ENCODE results near the gene ADK.

Gene ADK

DNA sequence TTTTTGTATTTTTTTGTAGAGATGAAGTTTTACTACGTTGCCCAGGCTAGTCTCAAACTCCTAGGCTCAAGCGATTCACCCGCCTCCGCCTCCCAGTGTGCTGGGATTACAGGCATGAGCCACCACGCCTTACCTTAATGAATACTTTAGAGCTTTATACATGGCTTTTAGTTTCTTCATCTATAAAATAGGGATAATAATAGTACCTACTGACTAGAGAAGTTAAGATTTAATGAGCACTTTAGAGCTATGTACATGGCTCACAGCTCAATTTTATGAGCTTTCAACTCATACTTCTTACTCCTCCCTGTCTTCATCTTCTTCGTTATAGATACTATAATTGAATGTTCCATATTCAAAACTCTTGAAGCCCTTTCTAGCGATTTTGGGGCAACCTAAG, 445.7 kb downstream of the ADK start:
- in situ Hi-C loops (cut with HindIII; ENCODE audit: low sequenced_read_pairs), result no loop called here
- no peak overlapping the region for H3K4me3 ChIP-seq (ENCODE audit: low read depth, low read length)
- TF ChIP-seq, protein P1, sequence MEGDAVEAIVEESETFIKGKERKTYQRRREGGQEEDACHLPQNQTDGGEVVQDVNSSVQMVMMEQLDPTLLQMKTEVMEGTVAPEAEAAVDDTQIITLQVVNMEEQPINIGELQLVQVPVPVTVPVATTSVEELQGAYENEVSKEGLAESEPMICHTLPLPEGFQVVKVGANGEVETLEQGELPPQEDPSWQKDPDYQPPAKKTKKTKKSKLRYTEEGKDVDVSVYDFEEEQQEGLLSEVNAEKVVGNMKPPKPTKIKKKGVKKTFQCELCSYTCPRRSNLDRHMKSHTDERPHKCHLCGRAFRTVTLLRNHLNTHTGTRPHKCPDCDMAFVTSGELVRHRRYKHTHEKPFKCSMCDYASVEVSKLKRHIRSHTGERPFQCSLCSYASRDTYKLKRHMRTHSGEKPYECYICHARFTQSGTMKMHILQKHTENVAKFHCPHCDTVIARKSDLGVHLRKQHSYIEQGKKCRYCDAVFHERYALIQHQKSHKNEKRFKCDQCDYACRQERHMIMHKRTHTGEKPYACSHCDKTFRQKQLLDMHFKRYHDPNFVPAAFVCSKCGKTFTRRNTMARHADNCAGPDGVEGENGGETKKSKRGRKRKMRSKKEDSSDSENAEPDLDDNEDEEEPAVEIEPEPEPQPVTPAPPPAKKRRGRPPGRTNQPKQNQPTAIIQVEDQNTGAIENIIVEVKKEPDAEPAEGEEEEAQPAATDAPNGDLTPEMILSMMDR (IDR thresholded peaks at IDR 0.05; ENCODE audit: low read depth, low read length, missing control alignments), result no peak
- no peak for DNase-seq (ENCODE audit: low read depth)

DNA sequence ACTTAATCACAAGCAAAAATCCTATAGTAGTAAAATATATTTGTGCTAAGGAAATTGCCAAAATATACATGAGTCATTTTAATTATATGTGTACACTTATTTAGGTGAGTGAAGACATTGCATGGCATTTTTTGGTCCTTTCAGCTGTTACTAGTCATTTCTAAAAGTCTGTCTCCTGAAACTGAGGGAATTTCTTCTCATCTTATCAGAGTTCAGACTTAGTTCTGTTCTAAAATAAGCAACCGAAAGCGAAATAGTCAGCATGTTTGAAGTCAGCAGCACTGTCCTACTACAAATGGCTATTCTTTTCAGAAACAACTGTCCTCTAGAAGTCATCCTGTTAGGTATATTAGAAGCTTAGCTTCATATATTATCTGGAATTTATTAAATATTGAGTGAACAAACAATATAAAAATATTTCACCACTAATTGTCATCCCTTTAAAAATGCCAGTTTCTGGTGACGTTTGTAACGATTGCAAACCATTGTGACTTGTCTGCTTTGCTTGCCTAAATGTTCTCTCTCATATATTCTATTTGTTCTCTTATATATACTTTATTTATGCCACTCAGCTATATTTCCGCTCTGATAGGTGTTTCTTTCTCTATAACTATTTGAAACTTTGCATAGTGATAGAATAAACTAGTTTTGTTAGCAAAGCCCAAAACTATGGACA, 448.0 kb downstream of the ADK start:
- DNase-seq (ENCODE audit: low read depth), result no peak
- TF ChIP-seq, protein P1 (IDR thresholded peaks at IDR 0.05; ENCODE audit: low read depth, low read length, missing control alignments), result no peak
- in situ Hi-C loops (cut with HindIII; ENCODE audit: low sequenced_read_pairs), result no loop called here
- no peak overlapping the region for H3K4me3 ChIP-seq (ENCODE audit: low read depth, low read length)

DNA sequence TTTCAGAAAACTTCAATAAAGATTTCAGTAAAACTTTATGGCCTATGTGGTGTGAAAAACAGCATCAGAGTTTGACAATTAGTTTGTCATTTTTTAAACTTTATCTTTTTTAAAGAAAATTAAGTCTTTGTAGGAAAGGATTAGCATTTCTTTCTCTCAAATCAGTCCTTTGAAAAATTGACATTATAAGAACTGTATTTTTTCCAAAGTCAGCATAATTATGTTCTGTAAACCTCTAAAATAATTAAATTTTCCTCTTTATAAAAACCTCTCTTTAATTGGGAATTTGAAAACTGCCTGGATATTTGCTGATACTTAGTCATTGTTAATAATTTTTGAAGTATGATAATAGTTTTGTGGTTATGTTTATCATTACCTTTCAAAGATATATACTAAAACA, 448.7 kb downstream of the ADK start:
- no peak overlapping the region for H3K4me3 ChIP-seq (ENCODE audit: low read depth, low read length)
- in situ Hi-C loops (cut with HindIII; ENCODE audit: low sequenced_read_pairs), result no loop called here
- no peak for DNase-seq (ENCODE audit: low read depth)
- TF ChIP-seq, protein P1 (IDR thresholded peaks at IDR 0.05; ENCODE audit: low read depth, low read length, missing control alignments), result no peak

DNA sequence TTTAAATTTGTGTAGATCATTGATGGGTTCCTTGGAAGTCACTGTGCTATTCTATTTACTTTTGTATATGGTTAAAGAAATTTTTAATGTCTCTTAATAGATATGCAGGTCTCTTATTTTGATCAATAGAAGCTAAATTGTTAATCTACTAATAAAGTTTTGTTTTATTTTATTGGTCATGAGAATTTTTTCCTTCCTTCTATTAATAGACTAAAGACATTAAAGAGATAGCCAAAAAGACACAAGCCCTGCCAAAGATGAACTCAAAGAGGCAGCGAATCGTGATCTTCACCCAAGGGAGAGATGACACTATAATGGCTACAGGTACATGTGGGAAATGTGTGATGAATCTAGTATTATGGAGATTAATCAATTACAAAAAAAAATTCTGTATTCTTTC, 449.1 kb downstream of the ADK start:
- TF ChIP-seq, protein P1 (IDR thresholded peaks at IDR 0.05; ENCODE audit: low read depth, low read length, missing control alignments), result no peak
- H3K4me3 ChIP-seq (ENCODE audit: low read depth, low read length), result no peak overlapping the region
- DNase-seq (ENCODE audit: low read depth), result no peak
- in situ Hi-C loops (cut with HindIII; ENCODE audit: low sequenced_read_pairs), result no loop called here

DNA sequence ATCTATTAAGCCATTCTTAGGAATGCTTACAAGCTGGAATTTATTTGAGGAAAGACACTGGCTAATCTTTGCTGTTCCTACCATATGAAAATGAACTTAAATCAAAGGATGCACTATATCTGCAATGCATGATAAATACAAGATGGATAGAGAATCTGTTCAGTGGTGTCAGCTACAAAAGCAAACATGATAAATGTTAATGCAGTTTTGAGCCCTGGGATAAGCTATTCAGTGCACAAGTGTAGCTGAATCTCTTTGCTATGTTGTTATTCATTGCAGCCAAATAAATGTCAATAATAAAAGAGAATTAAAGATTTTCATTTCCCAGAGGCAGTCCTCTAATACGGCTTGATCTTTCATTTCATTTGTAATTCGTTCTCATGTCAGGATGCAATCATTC, 451.6 kb downstream of the ADK start:
- TF ChIP-seq, protein P1 (IDR thresholded peaks at IDR 0.05; ENCODE audit: low read depth, low read length, missing control alignments), result no peak
- in situ Hi-C loops (cut with HindIII; ENCODE audit: low sequenced_read_pairs), result no loop called here
- H3K4me3 ChIP-seq (ENCODE audit: low read depth, low read length), result no peak overlapping the region
- DNase-seq (ENCODE audit: low read depth), result no peak

DNA sequence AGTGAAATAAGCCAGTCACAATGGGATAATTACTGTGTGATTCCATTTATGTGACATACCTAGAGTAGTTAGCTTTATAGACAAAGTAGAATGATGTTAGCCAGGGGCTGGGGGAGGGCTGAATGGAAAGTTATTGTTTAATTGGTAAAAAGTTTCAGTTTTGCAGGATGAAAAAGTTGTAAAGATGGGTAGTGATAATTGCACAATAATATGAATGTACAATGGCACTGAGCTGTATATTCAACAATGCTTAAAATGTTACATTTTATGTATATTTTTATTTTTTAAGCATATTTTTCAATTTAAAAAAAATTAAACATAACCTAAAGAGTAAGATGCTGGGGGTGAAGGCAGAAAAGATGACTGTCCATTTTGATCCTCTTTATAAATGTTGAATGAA, 459.3 kb downstream of the ADK start:
- DNase-seq (ENCODE audit: low read depth), result no peak
- TF ChIP-seq, protein P1 (IDR thresholded peaks at IDR 0.05; ENCODE audit: low read depth, low read length, missing control alignments), result no peak
- H3K4me3 ChIP-seq (ENCODE audit: low read depth, low read length), result no peak overlapping the region
- in situ Hi-C loops (cut with HindIII; ENCODE audit: low sequenced_read_pairs), result no loop called here
